GM21528 (cell line): ENCODE data around the gene ADCY5.

Experiments used
- ATAC-seq: cut with Tn5 transposase; IDR thresholded peaks from one replicate; pipeline ENCODE4 v1.9.1; 2021; ENCODE audit warnings: mild to moderate bottlenecking, moderate library complexity; ENCODE audit not compliant: unreplicated experiment, low FRiP score

ADCY5 gene

GRCh38 chr3:123411340-123412040 is 37.4 kb downstream of the ADCY5 start:
- no peak for ATAC-seq

GRCh38 chr3:123410149-123410515 is 38.8 kb downstream of the ADCY5 start:
- ATAC-seq: no peak

- no peak for ATAC-seq
Observed at GRCh38 chr3:123409443-123410148, 39.3 kb downstream of the ADCY5 start.

GRCh38 chr3:123406598-123406997 is 42.3 kb downstream of the ADCY5 start:
- no peak for ATAC-seq

- ATAC-seq: no peak
Observed at GRCh38 chr3:123405936-123406510, 42.9 kb downstream of the ADCY5 start.

GRCh38 chr3:123405021-123405420 is 43.9 kb downstream of the ADCY5 start:
- no peak for ATAC-seq

GRCh38 chr3:123404391-123404790 is 44.5 kb downstream of the ADCY5 start:
- ATAC-seq: no peak

- no peak for ATAC-seq
Observed at GRCh38 chr3:123401836-123402530, 46.9 kb downstream of the ADCY5 start.

GRCh38 chr3:123400169-123400568 is 48.7 kb downstream of the ADCY5 start:
- no peak for ATAC-seq

GRCh38 chr3:123399653-123400052 is 49.2 kb downstream of the ADCY5 start:
- no peak for ATAC-seq

GRCh38 chr3:123397921-123398785 is 50.7 kb downstream of the ADCY5 start:
- no peak for ATAC-seq

- ATAC-seq: no peak
Observed at GRCh38 chr3:123397050-123397590, 51.8 kb downstream of the ADCY5 start.

GRCh38 chr3:123396171-123397049 is 52.5 kb downstream of the ADCY5 start:
- no peak for ATAC-seq

GRCh38 chr3:123395235-123395634 is 53.7 kb downstream of the ADCY5 start:
- ATAC-seq: no peak

GRCh38 chr3:123394391-123395020 is 54.4 kb downstream of the ADCY5 start:
- ATAC-seq: no peak

GRCh38 chr3:123392871-123393620 is 55.8 kb downstream of the ADCY5 start:
- no peak for ATAC-seq

- no peak for ATAC-seq
Observed at GRCh38 chr3:123392368-123392767, 56.5 kb downstream of the ADCY5 start.
